Measurements from ENCODE around the gene RIN3.

The RIN3 gene

DNA sequence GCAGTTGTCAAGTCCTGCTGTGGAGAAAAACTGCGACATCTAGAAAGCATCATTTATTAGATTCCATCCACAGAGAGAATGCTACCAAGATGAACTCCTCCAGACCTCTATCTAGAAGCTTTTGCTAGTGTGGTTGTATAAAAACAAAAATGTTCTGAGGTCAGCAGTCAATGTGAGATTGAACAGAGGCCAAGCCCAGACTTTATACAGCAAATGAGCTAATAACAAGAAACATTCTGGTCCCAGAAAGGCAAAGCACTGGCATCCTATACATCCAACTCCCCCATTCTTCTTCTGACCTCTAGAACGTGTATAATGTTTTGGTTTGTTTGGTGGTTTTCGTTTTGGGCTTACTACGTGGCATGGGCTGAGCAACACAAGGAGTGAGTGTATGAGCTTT, 26.7 kb upstream of the RIN3 start:
- DNase-seq: no peak

DNA sequence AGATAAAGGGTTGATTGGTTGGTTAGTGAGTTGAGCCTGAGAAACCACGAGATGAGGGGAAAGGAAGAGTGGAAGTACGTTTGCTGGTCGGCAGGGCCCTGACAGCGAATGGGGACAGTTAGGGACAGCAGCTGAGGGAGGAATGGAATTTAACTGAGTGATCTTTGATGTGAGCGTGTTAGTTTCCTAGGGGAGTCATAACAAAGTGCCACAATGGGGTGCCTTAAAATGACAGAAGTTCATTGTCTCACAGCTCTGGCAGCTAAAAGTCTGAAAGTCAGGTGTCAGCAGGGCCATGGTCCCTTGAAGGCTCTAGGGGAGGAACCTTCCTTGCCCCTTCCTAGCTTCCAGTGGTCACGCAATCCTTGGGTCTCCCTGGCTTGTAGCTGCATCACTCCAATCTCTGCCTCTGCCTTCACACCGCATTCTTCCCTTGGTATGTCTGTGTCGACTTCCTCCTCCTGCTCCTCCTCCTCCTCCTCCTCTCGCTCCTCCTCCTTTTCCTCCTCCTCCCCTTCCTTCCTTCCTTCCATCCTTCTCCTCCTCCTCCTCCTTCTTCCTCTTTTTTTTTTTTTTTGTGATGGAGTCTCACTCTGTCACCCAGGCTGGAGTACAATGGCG, 26.0 kb upstream of the RIN3 start:
- DNase-seq: no peak

DNA sequence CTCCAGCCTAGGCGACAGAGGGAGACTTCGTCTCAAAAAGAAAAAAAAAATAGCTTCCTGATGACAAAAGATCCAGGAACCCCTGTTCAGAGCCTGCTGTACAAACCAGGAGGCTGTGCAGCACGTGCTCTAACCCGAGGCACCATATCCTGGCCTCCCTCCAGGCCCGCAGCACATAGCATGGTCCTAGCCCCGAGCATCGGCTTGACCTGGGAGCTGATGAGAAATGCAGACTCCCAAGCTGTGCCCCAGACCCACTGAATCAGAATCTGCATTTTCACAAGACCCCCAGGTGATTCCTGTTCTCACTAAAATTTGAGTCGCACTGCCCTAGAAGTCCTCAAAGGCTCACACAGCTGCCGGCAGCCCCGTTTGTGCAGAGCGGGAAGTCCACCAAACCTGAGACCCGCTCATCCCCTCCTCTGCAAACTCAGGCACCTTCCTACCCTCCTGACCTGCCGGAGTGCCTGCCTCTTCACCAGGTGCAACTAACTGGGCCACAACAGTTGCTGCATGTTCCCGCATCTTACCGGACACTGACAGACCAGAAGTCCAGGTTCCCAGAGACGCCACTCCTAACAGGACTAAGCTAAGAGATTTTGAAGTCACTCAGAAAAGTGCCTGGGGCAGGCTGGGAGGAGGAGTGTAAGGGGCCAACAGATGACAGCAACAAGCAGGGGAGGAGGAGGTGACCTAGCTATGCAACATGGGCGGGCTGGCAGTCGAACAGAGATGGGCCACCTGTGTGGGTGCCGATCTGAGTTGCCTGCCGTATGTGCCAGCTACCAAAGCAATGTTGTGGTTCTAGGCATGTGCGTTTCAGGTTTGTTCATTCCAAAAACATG, 24.0 kb upstream of the RIN3 start:
- no peak for DNase-seq

DNA sequence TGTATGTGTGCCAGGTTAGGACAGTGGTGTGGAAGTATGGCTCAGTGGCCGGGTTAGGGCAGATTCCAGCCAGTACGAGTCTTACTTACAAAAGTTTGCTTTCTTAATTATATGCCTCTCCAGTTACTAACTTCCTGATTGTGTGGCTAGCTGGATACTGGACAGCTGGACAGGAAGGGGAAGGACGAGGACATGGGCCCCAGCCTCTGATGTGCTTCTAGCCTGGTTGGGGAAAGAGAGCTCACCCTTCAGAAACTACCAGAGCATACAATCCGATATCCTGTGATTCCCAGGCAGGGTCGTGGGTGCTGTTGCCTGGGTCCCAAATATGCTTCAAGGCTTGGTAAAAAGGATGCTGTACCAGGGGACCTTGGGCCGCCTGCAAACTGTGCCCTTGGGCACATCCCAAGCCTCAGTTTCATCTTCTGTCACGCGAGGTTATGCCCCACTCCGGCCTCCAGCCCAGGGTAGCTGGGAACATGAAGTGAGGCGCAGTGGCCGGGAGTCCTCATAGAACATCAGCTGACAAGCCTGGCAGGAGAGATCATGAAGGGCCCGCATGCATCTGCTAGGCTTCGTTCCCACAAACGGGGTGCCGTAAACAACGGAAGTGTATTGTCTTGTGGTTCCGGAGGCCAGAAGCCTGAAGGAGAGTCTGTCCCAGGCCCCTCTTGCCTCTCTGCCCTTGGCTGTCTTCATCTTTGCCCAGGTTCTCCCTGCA, 23.2 kb upstream of the RIN3 start:
- DNase-seq: no peak

DNA sequence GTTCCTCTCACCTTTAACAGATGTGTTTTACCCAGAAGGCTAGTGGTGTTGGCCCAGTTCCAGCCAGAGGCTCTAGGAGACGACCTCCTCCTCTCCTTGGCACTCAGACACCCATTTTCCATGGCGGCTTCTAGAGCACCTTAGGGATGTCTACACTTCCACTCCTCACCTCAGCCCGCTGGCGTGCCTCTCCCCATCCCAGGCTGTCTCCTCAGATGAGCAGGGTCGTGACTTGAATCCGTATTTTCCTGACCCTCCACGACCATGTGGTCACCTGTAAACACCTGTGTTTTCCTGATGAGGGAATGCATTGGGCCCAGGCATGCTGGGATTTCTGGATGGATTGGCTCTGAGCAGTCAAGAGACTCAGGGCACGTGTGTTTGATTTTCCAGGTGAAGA, 21.8 kb upstream of the RIN3 start:
- DNase-seq: no peak

DNA sequence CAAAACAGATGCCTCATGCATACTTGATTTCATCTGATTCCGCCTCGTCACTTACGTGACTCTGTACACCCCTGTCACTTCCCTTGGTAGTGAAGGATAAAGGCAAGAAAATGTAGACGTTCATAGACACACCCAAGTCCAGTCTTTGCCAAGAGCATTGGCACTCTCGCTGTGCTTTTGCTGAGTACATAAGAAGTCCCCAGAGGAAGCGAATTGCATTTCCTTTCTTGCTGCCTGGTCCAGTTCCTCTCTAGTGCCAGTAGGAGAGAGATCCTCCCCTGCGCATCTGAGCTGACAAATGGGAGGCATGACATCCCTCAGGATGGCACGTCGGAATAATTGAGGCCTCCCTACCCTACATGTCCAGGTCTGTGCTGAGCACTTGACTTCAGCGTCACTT, 21.3 kb upstream of the RIN3 start:
- no peak for DNase-seq

DNA sequence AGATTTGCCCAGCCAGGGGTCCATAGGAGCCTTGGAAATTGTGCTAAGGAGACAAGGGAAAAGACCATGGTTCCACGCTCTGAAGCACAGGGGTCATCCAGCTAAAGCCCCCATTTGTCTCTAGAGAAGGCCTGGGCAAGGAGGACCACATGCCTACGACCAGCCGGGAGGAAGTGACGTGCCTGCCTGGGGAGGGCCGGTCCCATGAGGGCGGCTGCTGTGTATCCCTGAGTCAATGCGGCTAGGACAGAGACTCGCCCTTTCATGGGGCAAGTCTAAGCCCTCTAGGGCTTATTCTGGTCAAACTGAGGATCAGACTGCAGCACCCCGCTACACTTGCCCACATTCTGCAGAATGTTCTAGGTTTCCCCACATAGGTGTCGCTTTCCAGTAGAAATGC, 20.6 kb upstream of the RIN3 start:
- no peak for DNase-seq

DNA sequence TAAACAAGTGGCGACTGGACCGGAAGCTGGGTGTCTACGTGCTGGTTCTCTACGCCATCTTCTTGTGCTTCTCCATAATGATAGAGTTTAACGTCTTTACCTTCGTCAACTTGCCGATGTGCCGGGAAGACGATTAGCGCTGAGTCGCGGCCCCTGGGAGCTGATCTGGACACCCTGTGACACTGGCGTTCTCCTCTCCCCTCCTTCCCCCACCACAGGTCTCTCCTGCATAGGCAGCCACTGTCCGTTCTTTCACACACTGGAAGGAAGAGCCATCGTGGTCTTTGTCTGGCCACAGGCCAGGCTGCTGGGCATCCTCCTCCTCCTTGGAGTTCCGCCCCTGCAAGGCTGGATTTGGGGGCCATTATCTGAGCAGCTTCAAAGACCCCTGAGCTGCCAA, 20.1 kb upstream of the RIN3 start:
- no peak for DNase-seq

DNA sequence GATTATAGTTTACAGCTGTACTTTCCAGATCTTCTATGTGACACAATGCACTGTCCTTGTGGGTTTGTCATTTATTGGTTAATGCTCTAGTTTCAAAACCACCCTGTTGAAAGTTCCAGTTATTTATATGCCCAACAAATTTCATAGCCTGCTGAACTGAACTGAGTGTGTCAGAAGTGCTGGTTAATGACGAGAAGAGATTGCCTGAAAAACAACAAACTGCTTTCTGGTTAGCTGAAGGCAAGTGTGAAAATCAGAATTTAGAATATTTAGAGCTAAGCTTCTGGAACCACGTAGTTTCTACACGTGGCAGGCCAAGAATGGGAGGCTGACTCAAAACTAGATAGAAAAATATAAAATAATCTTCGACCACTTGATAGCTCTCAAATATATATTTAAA, 19.1 kb upstream of the RIN3 start:
- no peak for DNase-seq

DNA sequence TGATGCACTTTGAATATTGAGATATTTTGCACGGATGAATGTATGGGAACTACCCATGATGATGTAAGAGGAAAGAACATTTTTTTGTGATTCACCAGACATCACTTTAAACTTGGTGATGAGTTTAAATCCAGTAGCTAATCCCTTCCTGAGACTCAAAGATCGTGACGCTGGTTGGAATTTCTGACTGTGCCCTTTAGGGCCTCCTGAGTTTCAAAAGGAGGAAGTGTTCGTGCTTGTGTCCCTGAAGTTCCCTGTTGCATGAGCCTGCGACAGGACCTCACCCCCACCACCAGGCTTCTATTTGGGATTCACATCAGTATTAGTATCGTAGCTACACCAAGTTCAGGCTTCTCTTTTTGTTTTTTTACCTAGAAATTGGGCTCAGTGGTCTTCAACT, 18.6 kb upstream of the RIN3 start:
- no peak for DNase-seq

DNA sequence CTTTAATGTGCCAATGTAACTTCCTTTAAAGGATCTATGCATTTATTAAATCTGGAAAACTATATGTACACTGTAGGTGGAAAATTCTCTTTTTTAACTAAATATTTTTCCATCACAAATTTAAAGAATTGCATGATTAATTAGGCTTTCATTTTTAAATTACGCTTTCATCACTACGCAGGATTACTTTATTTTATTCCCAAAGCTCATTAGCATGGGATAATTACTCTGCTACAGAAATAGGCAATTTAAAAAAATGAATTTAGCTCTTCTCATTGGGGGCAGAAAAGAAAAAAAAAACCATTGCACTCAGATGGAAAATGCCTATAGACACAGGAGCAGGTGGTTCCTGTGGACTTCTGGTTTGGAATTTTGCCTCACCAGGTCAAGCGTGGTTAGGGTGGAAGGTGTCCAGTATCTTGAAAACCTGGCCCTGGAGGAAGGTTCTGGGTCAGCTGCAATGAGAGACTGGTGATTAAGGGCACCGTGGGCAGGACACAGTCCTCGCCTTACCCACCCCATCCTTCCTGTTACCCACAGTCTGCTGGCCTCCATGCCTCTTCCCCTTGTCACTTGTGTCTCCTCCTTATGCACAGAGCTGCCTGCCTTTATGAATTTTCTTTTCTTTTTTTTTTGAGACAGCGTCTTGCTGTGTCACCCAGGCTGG, 17.3 kb upstream of the RIN3 start:
- DNase-seq: no peak

DNA sequence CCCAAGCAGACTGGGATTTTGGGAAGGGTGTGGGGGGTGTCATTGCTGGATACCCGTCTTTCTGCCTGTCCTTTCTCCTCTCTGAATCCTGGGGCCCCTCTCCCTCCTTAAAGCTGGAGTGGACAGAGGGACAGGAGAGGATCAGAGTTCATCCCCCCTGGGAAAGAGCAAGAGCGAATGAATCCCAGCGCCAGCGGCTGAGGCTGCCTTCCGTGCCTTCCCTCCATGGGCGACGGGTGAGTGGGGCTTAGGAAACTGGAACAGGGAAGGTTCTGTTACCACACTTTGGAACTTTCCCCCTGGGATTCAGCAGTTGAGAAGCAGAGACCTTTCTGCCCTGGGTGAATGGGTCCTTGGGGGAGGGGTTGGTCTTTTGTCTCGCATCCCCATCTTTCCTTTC, 16.2 kb upstream of the RIN3 start:
- no peak for DNase-seq

DNA sequence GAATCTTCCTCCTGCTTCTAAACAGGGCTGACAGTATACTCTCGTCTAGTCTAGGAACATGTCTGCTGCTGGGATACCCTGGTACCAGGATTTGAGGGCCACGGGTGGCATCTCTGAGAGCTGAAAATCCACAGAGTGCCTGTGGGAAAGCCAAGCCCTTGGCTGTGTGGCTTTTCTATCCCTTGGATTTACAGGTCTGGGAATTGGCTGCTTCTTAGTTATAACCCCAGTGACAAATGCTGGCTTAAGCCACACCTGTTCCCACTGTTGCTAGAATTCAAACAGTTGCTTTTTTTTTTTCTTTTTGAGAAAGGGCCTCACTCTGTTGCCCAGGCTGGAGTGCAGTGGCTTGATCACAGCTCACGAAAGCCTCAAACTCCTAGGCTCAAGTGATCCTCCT, 14.3 kb upstream of the RIN3 start:
- DNase-seq: no peak

DNA sequence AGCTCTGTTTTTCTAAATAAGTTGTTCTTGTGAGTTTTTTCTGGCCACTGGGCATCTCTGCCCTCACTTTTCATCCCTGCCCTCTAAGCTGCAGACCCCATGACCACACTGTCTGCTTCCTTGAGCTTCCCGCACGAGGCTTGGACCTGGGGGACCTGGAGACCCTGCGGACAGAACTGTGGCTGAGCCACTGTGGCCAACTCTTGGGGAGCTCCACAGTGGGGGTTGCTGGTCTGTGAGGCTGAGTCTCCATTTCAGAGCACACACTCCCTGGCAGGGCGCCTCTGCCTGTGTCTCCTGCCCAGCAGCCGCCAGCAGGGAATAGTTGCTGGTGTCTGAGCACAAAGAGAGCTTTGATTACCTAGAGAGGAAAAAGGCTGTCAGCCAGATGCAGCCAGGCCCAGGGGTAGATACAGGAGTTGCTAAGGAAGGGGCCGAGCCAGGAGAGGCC, 13.1 kb upstream of the RIN3 start:
- no peak for DNase-seq

DNA sequence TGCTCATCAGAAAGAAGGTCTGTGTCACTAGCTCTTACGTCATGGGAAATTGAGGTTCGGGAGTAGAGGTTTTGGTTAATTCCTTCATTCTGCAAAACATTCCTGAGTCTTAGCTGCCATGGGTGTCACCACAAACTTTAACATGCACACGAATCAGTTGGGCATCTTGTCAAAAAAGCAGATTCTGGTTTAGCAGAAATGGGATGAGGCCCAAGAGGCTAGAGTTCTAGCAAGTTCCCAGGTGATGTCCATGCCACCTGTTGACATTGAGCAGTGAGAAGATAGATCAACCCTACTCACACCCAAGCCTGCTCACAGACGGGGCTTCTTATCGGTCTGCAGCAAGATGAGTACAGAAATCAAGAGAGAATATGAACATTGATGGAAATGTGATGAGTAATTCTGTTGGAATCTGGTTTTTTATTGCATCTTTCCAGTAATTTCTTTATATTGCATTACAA, 11.7 kb upstream of the RIN3 start:
- DNase-seq: no peak

DNA sequence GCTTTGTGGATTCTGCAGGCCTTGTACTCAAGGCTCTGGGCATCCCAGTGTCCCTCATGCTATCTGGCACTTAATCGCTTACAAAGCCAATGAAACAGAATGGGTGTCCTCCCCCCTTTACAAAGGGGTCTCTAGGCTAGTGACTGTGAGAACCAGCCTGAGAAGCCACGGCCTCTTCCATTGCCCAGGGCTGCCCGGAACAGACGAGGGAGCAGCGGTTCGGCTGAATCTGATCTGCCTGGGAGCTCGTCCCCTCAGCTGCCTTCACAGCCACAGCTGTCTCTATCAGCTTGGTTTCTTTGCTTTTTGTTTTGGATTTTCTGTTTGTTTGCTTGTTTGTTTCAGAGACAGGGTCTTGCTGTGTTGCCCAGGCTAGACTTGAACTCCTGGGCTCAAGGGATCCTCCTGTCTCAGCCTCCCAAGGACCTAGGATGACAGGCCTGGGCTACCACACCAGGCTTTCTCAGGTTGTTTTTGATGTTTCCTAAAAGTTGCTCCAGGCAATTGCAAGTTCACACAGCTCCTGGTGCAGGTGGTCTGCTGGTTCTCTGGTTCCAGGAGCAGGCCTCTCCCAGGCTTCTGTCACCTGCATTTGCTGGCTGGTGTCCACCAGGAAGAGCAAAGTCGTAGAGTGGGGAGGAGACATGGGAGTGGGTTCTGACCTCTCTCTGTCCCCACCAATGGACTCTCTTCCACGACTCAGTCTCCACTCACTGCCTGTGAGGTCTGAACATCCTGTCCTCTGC, 10.9 kb upstream of the RIN3 start:
- DNase-seq: no peak

DNA sequence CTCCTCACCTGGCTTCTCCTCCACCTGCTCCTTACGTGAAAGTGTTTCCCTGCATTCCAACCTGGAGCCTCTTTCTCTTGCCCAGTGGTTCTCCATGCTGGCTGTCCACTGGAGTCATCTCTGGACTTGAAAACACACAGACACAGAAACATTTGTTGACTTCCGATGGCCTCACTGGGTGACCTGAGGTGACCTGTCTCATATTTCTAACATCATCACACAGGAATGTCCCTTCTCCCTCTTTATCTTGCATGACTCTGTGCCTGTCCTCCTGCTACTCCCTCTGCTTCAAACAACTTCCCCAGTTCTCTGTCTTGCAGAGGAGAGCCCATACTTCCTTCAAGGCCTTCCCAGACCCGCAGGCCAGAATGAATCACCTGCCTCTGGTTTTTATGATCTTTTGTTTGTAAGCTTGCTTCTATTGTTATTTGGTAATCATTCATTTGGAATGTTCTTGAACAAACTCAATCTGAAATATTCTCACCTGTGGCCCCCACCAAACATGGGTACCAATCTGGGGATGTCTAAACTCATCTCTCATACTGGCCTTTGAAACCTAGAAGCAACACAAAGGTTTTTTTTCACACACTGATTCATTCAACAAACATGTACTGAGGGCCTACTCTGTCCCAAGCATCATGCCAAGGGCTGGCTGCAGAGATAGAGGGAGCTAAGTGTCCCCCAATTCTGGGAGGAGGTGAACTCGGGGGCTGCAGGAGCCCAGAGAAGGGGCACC, 9.7 kb upstream of the RIN3 start:
- no peak for DNase-seq

DNA sequence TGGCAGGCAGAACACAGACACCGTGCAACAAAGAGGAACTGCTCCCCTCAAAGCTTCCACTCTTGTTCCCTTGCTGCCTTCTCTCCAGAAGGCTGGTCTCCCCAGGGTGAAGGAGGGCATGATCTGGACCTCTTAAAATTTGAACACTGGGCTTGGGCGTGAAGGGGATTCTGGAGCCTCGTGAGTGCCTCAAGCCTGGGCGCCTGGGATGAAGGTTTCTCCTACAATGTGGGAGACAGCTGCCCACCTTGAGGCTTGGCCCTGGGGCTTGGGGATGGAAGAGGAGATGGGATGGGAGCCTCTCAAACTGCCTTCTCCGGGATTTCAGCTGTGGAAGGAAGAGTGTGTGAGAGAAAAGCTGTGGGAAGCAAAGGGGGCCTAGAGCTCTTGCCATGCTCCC, 7.8 kb upstream of the RIN3 start:
- no peak for DNase-seq

DNA sequence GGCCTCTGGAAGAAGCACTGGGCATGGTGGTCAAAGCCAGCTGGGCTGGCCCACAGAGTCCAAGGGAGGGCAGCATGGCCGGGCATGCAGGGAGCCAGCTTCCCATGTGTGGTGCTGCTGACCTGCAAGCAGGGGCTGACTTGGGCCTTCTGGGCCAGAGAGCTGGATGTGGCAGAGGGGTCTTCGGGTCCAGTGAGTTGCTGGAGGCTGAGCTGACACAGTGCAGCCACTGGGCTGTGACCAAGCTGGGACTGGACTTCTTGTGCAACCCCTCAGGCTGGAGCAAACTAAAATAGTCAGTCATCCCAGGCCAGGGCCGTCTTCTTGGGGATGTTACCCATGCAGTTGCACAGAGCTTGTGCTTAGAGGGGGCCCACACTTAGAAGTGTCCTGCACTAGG, 7.3 kb upstream of the RIN3 start:
- no peak for DNase-seq

DNA sequence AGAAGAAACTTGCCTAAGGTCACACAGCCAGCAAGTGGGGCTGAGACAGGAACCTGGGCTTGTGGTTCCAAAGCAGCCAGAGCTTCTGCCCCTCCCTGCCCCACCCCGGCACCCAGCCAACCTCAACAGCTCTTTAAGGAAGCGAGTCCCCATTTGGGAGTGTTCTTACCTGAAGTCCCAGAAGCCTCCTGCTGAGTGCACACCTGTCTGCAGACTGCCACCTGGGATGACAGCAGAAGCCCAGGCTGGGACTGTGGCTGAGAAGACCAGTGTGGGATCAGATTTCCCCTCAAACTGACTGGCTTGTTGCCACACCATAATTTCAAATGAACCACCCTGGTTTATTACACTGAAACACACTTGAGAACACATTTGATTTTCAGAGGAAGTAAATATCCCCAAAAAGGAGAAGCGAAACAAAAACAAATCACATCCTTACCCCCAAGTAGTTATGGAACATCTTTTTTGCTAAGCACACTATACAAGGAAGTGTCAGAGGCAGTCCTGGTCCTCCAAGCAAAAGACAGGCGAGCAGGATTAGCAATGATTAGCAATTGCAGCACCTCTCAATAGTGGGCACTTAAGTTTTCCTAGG, 6.3 kb upstream of the RIN3 start:
- DNase-seq: no peak

DNA sequence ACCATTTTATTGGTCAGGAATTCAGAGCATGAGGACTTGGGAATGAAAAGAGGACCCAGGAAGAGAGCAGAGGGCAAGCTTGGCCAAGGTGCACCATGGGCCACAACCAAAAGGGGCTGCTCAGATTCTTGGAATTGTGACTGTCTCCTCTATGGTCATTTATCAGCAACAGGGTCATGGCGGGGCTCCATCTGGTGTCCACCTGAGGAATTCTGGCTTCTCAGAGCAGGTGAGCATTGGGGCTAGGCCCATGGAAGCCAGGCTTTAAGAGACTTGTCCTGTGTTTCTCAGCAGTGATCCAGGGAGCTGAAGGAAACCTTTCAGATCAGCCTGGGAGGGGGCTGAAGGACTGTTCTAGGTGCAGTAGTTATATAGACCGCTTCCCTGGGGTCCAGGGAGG, 2.6 kb upstream of the RIN3 start:
- no peak for DNase-seq
